ENCODE results near the gene PLSCR4.

PLSCR4 gene

DNA sequence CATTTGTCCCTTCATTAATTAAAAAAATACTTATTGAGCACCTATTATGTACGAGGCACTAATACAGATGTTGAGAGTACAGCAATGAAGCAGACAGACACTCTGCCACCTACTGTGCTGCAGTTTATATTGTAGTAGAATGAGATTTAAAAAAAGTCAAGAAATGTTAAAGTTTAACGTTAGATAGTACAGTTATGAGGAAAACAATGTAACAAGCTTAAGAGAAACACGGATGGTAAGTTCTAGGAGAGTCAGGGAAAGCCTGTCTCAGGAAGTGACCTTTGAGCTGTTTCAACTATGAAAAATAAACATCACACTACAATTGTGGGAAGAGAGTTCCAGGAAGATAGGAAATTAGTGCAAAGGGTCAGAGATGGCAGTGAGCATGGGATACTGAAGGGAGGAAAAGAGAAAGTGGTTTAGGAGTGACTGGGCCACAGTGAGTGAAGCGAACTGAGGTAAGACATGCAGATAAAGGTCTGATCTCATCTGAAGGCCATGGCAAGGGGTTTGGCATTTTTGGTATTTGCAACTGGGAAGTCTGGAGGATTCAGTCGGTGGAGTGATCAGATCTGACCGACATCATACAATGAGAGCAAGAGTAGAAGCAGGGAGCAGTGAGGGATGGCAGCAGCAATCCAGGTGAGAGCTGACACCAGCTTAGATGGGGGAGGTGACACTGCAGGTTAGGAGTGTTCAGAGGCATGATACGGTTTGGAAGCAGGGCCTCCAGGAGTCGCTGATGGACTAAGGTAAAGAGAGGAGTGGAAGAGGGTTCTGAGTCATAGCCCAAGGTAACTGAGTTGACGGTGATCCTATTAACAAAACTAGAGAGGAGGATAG lies 28.5 kb downstream of the PLSCR4 start:
- no peak for DNase-seq (ENCODE audit: low read depth)
- TF ChIP-seq, protein P1, sequence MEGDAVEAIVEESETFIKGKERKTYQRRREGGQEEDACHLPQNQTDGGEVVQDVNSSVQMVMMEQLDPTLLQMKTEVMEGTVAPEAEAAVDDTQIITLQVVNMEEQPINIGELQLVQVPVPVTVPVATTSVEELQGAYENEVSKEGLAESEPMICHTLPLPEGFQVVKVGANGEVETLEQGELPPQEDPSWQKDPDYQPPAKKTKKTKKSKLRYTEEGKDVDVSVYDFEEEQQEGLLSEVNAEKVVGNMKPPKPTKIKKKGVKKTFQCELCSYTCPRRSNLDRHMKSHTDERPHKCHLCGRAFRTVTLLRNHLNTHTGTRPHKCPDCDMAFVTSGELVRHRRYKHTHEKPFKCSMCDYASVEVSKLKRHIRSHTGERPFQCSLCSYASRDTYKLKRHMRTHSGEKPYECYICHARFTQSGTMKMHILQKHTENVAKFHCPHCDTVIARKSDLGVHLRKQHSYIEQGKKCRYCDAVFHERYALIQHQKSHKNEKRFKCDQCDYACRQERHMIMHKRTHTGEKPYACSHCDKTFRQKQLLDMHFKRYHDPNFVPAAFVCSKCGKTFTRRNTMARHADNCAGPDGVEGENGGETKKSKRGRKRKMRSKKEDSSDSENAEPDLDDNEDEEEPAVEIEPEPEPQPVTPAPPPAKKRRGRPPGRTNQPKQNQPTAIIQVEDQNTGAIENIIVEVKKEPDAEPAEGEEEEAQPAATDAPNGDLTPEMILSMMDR (conservative IDR thresholded peaks at IDR 0.05; ENCODE audit: low read depth, low read length) = no peak
- no peak overlapping the region for H3K4me3 ChIP-seq (ENCODE audit: low read length)

DNA sequence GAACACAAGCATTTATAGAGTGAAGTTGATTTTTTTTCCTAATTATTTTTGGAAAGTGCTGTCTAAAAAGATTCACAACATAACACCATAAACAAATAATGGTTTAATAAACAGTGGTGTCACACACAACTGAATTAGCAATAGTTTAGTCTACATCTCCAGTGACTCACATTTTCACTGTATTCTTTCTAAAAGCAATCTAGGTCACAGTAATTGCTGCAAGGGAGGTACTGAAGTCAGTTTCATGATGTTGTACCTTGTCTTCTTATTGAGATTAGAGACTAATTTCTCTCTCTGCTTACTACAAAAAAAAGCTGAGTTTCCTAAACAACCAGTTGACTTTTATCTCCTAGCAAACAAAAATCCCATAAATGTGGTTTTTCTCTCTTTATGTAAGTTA lies 29.6 kb downstream of the PLSCR4 start:
- DNase-seq (ENCODE audit: low read depth) = no peak

DNA sequence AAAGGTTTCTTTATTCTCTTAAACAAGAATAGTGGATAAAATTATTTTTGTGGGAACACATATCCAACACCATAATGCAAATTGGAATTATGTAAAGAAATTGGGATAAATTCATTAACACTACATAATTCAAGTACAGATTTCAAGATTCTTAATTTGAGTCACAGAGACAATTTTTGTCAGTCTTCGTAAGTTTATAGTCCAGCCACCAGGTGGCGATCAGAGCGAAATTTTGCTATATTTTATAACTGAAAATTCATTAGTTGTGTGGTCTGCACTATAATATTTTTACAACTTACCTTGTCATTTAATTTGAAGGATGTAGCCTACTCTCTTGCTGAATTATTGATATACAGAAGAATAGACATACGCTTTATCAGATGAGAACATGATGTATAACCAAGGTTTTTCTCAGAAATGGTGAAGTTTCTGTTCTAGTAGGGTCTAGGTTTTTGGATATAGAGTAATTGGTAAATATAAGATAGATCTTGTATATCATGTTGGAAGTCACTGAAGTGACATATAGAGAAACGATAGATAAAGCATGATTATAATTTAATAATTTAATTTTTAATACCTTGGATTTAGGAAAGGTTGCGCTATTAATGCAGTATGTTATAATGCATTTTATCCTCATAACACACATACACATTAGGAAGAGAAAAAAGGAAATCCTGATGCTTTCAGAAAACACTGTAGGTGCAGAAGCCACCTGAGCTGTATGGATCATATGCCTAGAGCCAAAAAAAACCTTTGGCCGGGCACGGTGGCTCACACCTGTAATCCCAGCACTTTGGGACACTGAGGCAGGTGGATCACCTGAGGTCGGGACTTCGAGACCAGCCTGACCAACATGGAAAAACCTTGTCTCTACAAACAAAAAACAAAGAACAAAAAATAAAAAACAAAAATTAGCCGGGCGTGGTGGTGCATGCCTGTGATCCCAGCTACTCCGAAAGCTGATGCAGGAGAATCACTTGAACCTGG lies 31.7 kb downstream of the PLSCR4 start:
- H3K4me3 ChIP-seq (ENCODE audit: low read length) = no peak overlapping the region
- no peak for DNase-seq (ENCODE audit: low read depth)
- TF ChIP-seq, protein P1 (conservative IDR thresholded peaks at IDR 0.05; ENCODE audit: low read depth, low read length) = peak; percentile 62

More for the DNA sequence above, 29.6 kb downstream of the PLSCR4 start:
- no peak overlapping the region for H3K4me3 ChIP-seq (ENCODE audit: low read length)
- TF ChIP-seq, protein P1 (conservative IDR thresholded peaks at IDR 0.05; ENCODE audit: low read depth, low read length) = no peak

GRCh38 chr3:146217324-146217723 lies 33.6 kb downstream of the PLSCR4 start:
- DNase-seq (ENCODE audit: low read depth) = no peak
- TF ChIP-seq, protein P1 (conservative IDR thresholded peaks at IDR 0.05; ENCODE audit: low read depth, low read length) = no peak
- H3K4me3 ChIP-seq (ENCODE audit: low read length) = no peak overlapping the region

GRCh38 chr3:146214493-146214892 lies 36.4 kb downstream of the PLSCR4 start:
- TF ChIP-seq, protein P1 (conservative IDR thresholded peaks at IDR 0.05; ENCODE audit: low read depth, low read length) = no peak
- DNase-seq (ENCODE audit: low read depth) = no peak
- no peak overlapping the region for H3K4me3 ChIP-seq (ENCODE audit: low read length)

GRCh38 chr3:146209371-146209770 lies 41.5 kb downstream of the PLSCR4 start:
- DNase-seq (ENCODE audit: low read depth) = no peak
- no peak overlapping the region for H3K4me3 ChIP-seq (ENCODE audit: low read length)
- TF ChIP-seq, protein P1 (conservative IDR thresholded peaks at IDR 0.05; ENCODE audit: low read depth, low read length) = no peak
